RPMI7951 (cell line): ENCODE data around the gene CCDC80. TPM values are rescaled to one million over a fixed set of nuclear protein-coding genes. Genes with fewer than 3 reads are reported as not detected.

ENCODE experiments used
- DNase-seq: peaks from one replicate; pipeline ENCODE4 v3.0.0-alpha.2; 2012; ENCODE audit warnings: low read depth
- total RNA-seq: library from RNA; depleted of rRNA; stranded (reverse); fragments of >200 nt; shearing (Covaris generic); gene quantifications from 2 replicates; pipeline ENCODE4 v1.2.3, GENCODE V29; 2014

The CCDC80 gene
- total RNA-seq, 1 experiment from 2014 or later, result 44.6 TPM

- DNase-seq, result no peak
Measured at GRCh38 chr3:112633757-112634156, 7.2 kb downstream of the CCDC80 start.

GRCh38 chr3:112633191-112633590 is 7.8 kb downstream of the CCDC80 start:
- no peak for DNase-seq

GRCh38 chr3:112632596-112632995 is 8.3 kb downstream of the CCDC80 start:
- DNase-seq, result no peak

DNA sequence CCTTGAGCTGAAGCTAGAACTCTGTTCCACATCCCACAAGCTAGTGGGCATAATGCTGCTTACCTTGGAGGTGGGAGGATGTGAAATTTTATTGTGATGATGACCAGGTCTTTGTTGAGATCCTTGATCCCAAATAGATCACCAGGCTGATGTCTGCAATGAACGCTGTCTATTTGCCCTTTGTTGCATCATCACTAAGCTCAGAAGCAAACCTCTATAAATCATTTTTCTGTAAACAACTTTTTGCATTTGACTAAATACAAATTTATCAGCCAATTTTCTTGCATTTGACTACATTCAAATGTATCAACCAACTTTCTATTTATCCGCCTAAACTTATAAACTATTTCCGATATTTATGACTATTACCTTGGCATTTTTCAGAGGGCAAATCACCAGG is 9.7 kb downstream of the CCDC80 start:
- DNase-seq, result no peak

GRCh38 chr3:112629425-112629824 is 11.5 kb downstream of the CCDC80 start:
- peak; percentile 85 for DNase-seq

DNA sequence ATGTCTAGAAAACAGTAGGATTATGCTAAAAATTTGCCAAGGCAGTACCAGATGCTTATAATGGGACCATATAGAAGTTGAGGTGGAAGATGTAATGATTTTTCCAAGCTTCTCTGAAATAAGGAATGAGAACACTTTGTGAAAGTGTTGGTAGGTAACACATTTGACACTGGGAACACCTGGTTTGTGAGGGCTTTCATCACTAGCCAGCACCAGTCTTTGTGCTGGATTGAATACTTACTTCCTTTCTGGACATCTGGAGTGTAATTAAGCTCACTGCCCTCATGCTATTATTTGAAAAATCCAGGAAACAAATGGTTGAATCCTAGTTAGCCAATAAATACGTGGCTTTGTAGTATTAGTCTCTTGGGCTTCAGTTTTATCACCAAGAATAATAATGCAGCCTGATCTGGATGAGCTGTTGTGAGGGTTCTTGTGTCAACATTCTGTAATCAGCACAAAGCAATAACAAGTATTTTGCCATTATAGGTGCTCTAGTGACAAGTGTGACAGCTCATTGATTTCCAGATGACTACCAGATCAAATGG is 12.9 kb downstream of the CCDC80 start:
- DNase-seq, result no peak

GRCh38 chr3:112627419-112627818 is 13.5 kb downstream of the CCDC80 start:
- DNase-seq, result no peak

GRCh38 chr3:112623717-112624116 is 17.2 kb downstream of the CCDC80 start:
- no peak for DNase-seq

DNA sequence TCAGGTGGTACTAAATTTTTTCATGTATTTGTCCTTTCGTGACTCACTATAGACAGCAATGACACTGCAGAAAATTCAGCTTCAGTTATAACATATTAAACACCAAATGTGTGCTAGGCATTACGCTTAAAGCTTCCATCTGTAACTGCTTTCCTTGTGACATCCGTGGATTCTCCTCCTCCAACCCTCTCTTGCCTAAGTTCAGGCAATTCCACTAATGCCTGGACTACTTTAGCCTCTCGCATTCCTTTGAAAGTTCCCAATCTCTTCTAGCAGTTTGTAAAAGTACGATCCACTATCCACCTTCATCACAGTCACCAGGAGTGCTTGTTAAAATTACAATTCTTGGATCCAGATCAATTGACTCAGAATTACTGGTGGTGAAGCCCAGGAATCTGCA is 17.7 kb downstream of the CCDC80 start:
- no peak for DNase-seq

DNA sequence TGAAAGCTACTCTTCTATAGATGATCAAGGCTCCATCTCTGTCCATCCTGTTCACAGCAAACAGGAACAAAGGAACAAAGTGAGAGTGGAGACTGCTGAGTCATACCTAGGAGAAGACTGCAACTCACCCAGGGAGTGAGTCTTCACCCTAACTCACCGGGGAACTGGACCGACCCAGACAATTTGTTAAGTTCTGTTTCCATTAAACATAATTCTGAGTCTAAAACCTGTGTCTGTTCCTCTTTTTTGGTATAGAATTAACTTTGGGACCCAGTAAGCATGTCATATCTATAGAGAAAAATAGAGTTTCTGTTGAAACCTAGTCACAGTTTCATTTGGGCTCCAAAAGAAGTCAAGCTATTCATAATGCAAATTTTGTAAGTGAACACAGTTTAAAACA is 21.6 kb downstream of the CCDC80 start:
- DNase-seq, result peak; percentile 54

DNA sequence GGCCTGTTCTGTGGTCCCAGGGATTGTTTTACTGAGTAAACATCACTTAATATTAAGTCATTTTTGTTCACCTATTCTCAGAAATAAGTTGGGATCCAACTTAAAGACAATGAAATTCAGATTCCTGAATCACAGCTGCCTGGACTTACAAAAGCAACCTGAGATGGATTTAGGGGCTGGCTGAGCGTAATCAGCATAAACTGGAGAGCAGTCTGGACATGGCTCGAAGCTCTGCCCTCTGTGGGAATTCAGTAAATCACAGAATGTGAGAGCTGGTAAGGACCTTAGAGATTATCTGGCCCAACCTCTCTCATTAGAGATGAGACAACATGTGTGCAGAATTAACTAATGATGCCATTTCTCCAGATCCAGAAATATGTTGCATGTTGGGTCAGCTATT is 23.7 kb downstream of the CCDC80 start:
- DNase-seq, result no peak

DNA sequence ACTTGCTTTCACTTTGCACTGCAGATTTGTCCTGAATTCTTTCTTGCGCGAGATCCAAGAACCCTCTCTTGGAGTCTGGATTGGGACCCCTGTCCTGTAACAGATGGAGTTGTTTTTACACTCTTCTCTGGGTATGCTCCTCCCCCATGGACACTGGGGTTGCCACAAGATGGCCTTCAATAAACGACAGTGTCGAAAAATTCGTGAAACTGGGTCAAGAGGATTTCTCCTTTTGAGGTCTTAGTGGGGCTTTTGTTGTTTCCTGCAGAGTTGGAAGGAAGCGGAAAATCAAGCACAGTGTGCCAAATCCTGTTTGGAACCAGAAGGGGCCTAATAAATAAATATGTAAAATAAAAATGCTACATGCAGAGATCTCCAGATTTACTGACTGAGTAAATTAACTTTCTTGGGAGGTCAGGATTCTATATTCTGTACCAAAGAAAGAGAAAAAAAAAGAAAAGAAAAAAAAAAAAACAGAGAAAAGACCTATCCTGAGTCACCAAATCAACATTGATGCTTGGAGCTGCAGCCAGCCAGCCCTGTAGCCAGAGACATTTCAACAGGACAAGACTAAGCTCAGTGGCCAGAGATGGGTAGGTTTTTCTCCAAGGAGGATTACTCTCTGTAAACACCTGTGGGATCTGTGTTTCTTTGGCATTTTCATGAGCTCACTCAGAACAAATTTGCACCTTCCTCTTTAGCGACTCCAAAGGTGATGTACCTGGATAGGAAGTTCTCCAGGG is 24.8 kb downstream of the CCDC80 start:
- DNase-seq, result peak; percentile 36

- no peak for DNase-seq
Measured at GRCh38 chr3:112611752-112612515, 29.0 kb downstream of the CCDC80 start.

DNA sequence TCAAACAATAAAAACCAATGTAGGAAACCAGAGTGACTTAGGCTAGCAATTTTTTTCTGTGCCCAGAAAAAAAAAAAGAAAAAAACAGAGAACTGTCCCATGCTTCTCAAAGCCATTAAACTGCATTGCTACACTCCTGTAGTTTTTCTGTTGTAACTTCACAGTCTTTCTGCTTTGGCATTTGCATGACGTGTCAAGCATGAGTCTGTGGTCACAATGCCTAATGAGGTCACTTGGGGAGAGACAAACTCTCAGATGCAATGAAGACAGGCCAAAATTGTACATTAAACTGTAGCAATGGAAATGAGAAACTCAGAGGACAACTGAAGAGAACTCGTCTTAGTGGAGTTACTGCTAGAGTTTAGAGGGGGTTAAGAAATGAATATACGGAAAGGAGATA is 30.8 kb downstream of the CCDC80 start:
- DNase-seq, result peak; percentile 81

DNA sequence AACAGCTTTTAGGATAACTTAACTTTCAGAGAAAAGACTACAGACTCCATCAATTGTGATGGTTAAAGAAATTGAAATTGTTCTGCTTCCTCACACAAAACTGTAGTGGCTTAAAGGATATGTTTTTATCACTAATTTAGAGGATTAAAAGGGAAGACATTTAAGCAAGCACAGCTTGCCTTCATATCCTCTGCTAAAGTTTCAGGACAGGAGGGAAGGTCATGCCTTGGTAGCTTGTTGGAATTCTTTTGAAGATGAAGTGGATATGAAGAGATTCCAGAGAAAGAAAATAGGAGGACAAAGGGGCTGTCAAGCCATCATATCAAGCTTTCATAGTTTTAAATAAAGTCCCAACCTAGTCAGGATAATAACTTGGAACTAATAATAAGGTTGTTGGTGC is 33.1 kb downstream of the CCDC80 start:
- no peak for DNase-seq

DNA sequence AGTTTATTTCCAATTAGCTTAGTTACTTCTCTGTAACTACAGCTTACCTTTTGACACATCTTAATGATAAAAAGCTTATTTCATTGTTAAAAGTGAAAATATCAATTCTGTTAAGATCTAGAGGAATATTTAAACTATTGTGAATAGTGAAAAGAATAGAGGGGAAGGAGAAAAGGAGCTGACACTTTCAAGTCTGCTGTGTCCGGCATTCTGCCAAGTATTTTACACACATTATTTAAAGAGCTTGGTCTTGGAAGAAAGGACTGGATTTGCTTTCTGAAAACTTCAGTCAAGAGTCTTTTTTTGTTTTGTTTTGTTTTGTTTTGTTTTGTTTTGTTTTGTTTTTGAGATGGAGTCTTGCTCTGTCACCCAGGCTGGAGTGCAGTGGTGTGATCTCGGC is 34.8 kb downstream of the CCDC80 start:
- no peak for DNase-seq

- peak; percentile 81 for DNase-seq
Measured at GRCh38 chr3:112605285-112605684, 35.7 kb downstream of the CCDC80 start.

GRCh38 chr3:112604536-112604935 is 36.4 kb downstream of the CCDC80 start:
- peak; percentile 79 for DNase-seq

DNA sequence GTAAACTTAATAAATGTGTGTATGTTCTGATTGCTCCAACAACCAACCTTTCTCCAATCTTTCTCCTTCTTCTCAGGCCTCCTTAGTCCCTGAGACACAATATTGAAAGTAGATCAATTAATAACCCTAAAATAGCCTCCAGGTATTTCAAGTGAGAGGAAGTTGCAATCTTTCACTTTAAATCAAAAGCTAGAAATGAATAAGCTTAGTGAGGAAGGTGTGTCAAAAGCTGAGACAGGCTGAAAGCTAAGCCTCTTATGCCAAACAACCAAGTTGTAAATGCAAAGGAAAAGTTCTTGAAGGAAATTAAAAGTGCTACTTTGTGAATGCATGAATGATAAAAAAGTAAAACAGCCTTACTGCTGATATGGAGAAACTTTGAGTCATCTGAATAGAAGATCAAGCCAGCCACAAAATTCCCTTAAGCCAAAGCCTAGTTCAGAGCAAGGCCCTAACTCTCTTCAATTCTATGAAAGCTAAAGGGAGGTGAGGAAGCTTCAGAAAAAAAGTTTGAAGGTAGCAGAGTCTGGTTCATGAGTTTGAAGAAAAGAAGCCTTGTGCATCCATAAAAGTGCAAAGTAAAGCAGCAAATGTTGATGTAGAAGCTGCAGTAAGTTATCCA is 38.6 kb downstream of the CCDC80 start:
- DNase-seq, result no peak

DNA sequence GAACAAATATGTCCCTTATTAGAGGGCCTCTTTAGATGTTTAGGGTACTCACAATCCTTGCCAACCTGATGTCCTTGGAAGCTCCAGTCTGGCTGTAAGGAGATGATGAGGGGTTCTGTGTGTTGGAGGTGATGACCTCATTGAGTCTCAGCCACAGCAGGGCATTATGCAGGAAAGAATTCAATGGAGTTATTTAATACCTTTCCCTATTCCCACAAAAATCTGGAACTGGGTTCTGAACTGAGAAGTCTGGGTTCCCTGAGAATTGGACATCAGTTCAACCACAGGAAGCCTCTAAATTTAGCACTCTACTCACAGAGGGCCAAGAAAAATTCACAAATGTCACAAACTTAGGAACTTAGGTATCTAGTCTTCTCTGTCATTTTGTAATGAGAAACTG is 42.2 kb downstream of the CCDC80 start:
- no peak for DNase-seq

GRCh38 chr3:112597945-112598344 is 43.0 kb downstream of the CCDC80 start:
- no peak for DNase-seq

- DNase-seq, result no peak
Measured at GRCh38 chr3:112594856-112595255, 46.1 kb downstream of the CCDC80 start.

DNA sequence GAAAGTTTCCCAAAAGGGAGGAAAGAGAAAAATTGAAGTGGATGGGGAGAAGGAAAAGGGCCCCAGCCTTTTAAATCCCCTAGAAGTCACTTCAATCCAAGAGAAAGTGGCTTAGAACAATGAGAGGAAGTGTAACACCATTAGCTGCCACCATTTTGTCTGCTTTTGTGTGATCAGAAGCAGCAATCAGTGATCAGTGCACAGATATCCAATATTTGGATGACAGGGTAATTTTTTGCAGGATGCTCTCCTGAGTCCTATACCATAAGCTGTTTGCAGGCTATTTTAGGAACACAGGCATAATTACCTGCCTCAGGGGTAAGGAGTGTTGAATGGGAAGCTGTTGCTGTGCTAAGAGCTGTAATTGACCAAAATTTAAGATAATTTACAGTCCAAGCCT is 47.7 kb downstream of the CCDC80 start:
- DNase-seq, result no peak
